ENCODE results near the gene FAM149B1. TPM values are rescaled to one million over a fixed set of nuclear protein-coding genes. Genes with fewer than 3 reads are reported as not detected.

The FAM149B1 gene
- total RNA-seq, 2 donors from 2014 or later, result 9.0 to 13.1 TPM

- Histone ChIP-seq H3K9me3 (no peaks in the 10 kb centered on the region), H3K36me3 (no peaks in the 10 kb centered on the region), H3K4me3 (no peak overlapping the region), H3K4me1 (ENCODE audit: control insufficient read depth in 1 of 2, low read depth in 2 of 2) (no peaks in the 10 kb centered on the region), H3K27ac (no peak overlapping the region), H3K27me3 (replicated peaks; ENCODE audit: insufficient read depth) (no peaks in the 10 kb centered on the region)
- DNase-seq (ENCODE audit: low spot score) (no peak), ATAC-seq (ENCODE audit: insufficient number of reproducible peaks, low FRiP score, low read depth) (no peak)
- TF ChIP-seq CTCF (IDR thresholded peaks at IDR 0.05), result no peak
These were observed 95.1 kb downstream of the FAM149B1 start for GRCh38 chr10:73262880-73263555.

GRCh38 chr10:73263693-73264347 lies 95.9 kb downstream of the FAM149B1 start:
- no peak for TF ChIP-seq CTCF (IDR thresholded peaks at IDR 0.05)
- no peak overlapping the region for H3K27ac ChIP-seq
- no peaks in the 10 kb centered on the region for H3K9me3 ChIP-seq
- no peaks in the 10 kb centered on the region for H3K36me3 ChIP-seq
- H3K4me1 ChIP-seq (ENCODE audit: control insufficient read depth in 1 of 2, low read depth in 2 of 2), result no peaks in the 10 kb centered on the region
- DNase-seq (ENCODE audit: low spot score) (no peak), ATAC-seq (ENCODE audit: insufficient number of reproducible peaks, low FRiP score, low read depth) (no peak)
- no peaks in the 10 kb centered on the region for H3K27me3 ChIP-seq (replicated peaks; ENCODE audit: insufficient read depth)
- H3K4me3 ChIP-seq, result no peak overlapping the region

GRCh38 chr10:73264423-73264822 lies 96.5 kb downstream of the FAM149B1 start:
- H3K27ac ChIP-seq, result no peak overlapping the region
- no peak for TF ChIP-seq CTCF (IDR thresholded peaks at IDR 0.05)
- DNase-seq (ENCODE audit: low spot score) (no peak), ATAC-seq (ENCODE audit: insufficient number of reproducible peaks, low FRiP score, low read depth) (no peak)
- no peaks in the 10 kb centered on the region for H3K36me3 ChIP-seq
- H3K4me3 ChIP-seq, result no peak overlapping the region
- no peaks in the 10 kb centered on the region for H3K9me3 ChIP-seq
- no peaks in the 10 kb centered on the region for H3K4me1 ChIP-seq (ENCODE audit: control insufficient read depth in 1 of 2, low read depth in 2 of 2)
- H3K27me3 ChIP-seq (replicated peaks; ENCODE audit: insufficient read depth), result no peaks in the 10 kb centered on the region

GRCh38 chr10:73281097-73281496 lies 113.2 kb downstream of the FAM149B1 start:
- TF ChIP-seq CTCF (IDR thresholded peaks at IDR 0.05), result no peak
- Histone ChIP-seq H3K27ac (no peak overlapping the region), H3K4me3 (no peak overlapping the region), H3K9me3 (no peaks in the 10 kb centered on the region), H3K36me3 (no peaks in the 10 kb centered on the region), H3K4me1 (ENCODE audit: control insufficient read depth in 1 of 2, low read depth in 2 of 2) (no peaks in the 10 kb centered on the region), H3K27me3 (replicated peaks; ENCODE audit: insufficient read depth) (no peaks in the 10 kb centered on the region)
- DNase-seq (ENCODE audit: low spot score) (no peak), ATAC-seq (ENCODE audit: insufficient number of reproducible peaks, low FRiP score, low read depth) (no peak)

- ATAC-seq (ENCODE audit: insufficient number of reproducible peaks, low FRiP score, low read depth) (no peak), DNase-seq (ENCODE audit: low spot score) (no peak)
- no peaks in the 10 kb centered on the region for H3K36me3 ChIP-seq
- no peak for TF ChIP-seq CTCF (IDR thresholded peaks at IDR 0.05)
- H3K9me3 ChIP-seq, result no peaks in the 10 kb centered on the region
- H3K27ac ChIP-seq, result no peak overlapping the region
- H3K4me3 ChIP-seq, result no peak overlapping the region
- no peaks in the 10 kb centered on the region for H3K27me3 ChIP-seq (replicated peaks; ENCODE audit: insufficient read depth)
- no peaks in the 10 kb centered on the region for H3K4me1 ChIP-seq (ENCODE audit: control insufficient read depth in 1 of 2, low read depth in 2 of 2)
These were observed 119.5 kb downstream of the FAM149B1 start for GRCh38 chr10:73287441-73287840.
